ENCODE results near the gene EYS.
"Not testable (repeated sequence)": the region's sequence is repeated elsewhere in the genome, so short reads cannot be mapped to it uniquely, and the experiment has no call there.

Gene EYS

DNA sequence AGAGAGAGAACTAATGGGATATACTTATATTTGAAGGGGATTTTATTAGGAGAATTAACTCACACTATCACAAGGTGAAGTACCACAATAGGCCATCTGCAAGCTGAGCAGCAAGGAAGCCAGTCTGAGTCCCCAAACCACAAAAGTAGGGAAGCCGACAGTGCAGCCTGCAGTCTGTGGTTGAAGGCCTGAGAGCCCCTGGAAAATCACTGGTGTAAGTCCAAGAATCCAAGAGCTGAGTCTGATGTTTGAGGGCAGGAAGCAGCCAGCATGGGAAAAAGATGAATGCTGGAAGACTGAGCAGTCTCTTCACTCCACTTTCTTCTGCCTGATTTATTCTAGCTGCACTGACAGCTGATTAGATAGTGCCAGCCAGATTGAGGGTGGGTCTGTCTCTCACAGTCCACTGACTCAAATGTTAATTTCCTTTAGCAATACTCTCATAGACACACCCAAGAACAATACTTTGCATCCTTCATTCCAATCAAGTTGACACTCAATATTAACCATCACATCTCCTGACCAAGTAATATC, 1247.5 kb downstream of the EYS start:
- ChIA-PET POLR2A (no interaction called here), CTCF (no interaction called here)
- DNase-seq (ENCODE audit: extremely low spot score), result no peak
- TF ChIP-seq, protein P1, sequence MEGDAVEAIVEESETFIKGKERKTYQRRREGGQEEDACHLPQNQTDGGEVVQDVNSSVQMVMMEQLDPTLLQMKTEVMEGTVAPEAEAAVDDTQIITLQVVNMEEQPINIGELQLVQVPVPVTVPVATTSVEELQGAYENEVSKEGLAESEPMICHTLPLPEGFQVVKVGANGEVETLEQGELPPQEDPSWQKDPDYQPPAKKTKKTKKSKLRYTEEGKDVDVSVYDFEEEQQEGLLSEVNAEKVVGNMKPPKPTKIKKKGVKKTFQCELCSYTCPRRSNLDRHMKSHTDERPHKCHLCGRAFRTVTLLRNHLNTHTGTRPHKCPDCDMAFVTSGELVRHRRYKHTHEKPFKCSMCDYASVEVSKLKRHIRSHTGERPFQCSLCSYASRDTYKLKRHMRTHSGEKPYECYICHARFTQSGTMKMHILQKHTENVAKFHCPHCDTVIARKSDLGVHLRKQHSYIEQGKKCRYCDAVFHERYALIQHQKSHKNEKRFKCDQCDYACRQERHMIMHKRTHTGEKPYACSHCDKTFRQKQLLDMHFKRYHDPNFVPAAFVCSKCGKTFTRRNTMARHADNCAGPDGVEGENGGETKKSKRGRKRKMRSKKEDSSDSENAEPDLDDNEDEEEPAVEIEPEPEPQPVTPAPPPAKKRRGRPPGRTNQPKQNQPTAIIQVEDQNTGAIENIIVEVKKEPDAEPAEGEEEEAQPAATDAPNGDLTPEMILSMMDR (IDR thresholded peaks at IDR 0.05; ENCODE audit: control extremely low read depth, extremely low read depth, low read depth, missing control alignments), result no peak

DNA sequence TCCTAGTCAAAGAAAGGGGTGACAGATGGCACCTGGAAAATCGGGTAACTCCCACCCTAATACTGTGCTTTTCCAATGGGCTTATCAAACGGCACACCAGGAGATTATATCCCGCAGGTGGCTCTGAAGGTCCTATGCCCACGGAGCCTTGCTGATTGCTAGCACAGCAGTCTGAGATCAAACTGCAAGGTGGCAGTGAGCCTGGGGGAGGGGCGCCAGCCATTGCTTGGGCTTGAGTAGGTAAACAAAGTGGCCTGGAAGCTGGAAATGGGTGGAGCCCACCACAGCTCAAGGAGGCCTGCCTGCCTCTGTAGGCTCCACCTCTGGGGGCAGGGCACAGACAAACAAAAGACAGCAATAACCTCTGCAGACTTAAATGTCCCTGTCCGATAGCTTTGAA, 1258.9 kb downstream of the EYS start:
- DNase-seq (ENCODE audit: extremely low spot score); POLR2A ChIA-PET; CTCF ChIA-PET: not testable (repeated sequence)

DNA sequence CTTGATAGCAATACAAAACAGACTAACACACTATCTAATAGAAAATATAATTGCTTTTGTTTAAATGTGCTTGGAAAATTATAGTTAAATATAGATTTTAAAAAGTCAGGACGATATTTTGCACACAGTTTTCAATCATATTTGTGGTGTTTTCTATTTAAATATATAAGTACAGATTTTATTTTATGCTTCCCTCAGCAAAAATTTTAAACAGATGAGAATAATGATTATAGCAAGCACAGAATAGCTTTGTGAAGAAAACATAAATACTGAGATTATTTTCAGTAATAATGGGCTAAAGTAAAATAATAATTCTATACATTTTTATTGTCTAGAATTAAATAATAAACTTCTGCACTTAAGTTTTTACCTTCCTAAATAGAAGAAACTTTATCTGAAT, 1262.0 kb downstream of the EYS start:
- POLR2A ChIA-PET, result no interaction called here
- no peak for DNase-seq (ENCODE audit: extremely low spot score)
- CTCF ChIA-PET, result no interaction called here
- TF ChIP-seq, protein P1 (IDR thresholded peaks at IDR 0.05; ENCODE audit: control extremely low read depth, extremely low read depth, low read depth, missing control alignments), result no peak

DNA sequence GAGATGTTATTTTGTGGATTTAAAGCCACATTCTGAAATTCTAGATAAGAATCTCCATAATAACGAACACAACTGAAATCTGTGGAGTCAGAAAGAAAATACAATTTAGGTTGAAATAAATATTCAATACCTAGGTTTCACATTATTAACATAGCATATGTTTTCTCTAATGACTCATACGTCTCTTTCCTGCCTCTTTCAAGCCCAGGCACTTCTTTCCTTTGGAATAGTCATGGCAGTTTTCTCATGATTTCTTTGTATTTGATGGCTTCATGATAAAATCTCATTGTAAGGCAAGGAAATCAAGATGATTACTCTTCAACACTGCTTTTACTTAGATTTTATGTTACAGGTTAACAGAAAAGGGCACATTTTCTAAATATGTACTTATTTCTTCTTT, 1267.8 kb downstream of the EYS start:
- no peak for DNase-seq (ENCODE audit: extremely low spot score)
- TF ChIP-seq, protein P1 (IDR thresholded peaks at IDR 0.05; ENCODE audit: control extremely low read depth, extremely low read depth, low read depth, missing control alignments), result no peak
- ChIA-PET POLR2A (no interaction called here), CTCF (no interaction called here)

DNA sequence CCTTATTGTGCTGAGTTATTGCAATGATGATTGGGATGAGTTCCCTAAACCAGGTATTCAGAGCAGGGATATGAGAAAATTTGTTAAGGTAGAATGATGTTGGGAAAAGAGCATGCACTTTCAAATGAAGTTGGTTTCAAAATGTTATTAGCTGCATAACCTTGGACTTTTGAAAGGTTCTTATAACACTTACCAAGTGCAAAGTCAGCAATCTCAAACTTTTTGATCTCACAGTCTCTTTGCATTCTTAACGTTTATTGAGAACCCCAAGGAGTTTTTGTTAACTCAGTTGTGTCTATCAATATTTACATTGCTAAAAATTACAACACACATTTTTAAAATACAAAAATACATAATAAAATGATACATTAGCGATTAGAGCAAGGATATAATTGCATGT, 1269.0 kb downstream of the EYS start:
- DNase-seq (ENCODE audit: extremely low spot score), result no peak
- ChIA-PET CTCF (no interaction called here), POLR2A (no interaction called here)
- TF ChIP-seq, protein P1 (IDR thresholded peaks at IDR 0.05; ENCODE audit: control extremely low read depth, extremely low read depth, low read depth, missing control alignments), result no peak

DNA sequence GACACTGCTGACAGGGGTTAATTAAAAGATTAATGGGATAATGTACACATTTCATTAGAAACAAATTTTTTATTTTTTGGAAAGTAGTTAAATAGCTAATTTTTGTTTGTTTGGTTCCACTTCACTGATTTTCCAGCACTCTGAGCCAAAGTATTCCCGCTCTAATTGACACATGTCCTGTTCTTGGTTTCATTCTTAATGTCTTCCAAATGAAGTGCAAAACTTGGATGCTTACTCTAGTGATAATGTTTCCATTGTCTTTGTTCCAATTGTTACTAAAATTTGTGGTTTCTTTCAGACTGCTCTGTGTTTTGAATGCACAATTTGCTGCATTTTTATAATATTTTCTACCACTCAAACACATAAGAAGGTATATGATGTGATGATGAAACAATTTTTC, 1277.1 kb downstream of the EYS start:
- ChIA-PET CTCF (no interaction called here), POLR2A (no interaction called here)
- DNase-seq (ENCODE audit: extremely low spot score), result no peak
- TF ChIP-seq, protein P1 (IDR thresholded peaks at IDR 0.05; ENCODE audit: control extremely low read depth, extremely low read depth, low read depth, missing control alignments), result no peak

DNA sequence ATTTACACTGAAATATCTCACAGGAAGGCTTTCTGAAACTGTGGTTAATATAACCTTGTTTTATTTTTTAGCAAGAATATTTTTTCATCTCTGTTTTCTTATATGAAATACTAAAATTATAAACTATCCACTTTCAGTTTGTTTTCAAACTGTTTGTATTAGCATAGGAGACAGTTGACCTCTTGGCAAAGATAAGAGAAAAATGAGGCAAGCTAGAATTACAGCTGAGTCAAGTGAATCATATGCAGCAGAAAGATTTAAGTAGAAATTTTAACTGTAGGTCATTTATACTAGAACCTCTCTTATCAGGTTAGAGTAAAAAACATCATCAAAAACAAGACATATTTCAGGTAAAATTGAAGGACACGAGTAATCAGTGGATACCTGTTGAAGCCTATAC, 1278.8 kb downstream of the EYS start:
- TF ChIP-seq, protein P1 (IDR thresholded peaks at IDR 0.05; ENCODE audit: control extremely low read depth, extremely low read depth, low read depth, missing control alignments), result no peak
- POLR2A ChIA-PET, result no interaction called here
- CTCF ChIA-PET, result no interaction called here
- DNase-seq (ENCODE audit: extremely low spot score), result no peak

Measured in GM10248 (cell line).